ENCODE data around the gene NKX2-4.
"Not testable (repeated sequence)": the region's sequence is repeated elsewhere in the genome, so short reads cannot be mapped to it uniquely, and the experiment has no call there.

The NKX2-4 gene

GRCh38 chr20:21397341-21398108, at the start of gene NKX2-4:
NKX2-4 (minus strand) TSS chr20:21397526; CDS start chr20:21397399, 127 bp downstream.
- peak; percentile 59 for DNase-seq

- no peak for DNase-seq
These were observed 40.5 kb upstream of the NKX2-4 start for GRCh38 chr20:21437816-21438215.

GRCh38 chr20:21437248-21437647, 39.9 kb upstream of the NKX2-4 start:
- no peak for DNase-seq

DNA sequence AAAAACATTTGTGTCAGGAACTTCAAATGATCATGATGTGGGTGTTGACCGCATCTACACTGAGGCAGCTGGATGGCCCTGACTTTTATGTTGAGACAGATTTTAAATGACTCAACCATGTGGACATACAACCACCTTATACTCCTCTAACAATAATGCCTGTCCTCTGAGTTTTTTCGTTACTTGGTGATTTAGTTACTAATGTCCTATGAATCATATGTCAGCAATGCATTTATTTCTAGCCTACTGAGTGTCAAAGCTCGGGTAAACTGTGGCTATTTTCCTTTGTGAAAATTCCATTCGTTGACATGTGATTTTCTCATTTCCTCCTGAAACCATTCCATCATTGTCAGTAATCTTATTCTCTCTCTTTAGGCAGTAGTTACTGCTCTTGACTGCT, 38.9 kb upstream of the NKX2-4 start:
- DNase-seq, result no peak

DNA sequence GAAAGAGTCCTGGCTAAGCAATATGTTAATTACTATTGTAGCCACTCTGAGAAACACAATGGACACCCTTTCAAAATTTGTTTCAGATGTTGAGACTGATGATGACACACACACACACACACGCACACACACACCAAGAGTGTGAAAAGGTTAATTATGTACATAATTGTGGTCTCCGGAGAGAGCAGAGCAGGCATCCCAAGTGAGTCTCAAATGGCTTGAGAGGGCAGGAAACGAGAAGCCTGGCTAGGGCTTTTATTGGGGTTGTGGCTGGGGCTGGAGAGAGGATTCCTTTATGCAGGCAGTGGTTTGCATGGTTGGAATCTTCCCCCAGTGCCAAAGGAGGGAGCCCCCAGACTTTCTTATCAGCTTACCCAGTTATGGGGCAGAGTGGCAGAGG, 38.2 kb upstream of the NKX2-4 start:
- no peak for DNase-seq

- no peak for DNase-seq
These were observed 36.1 kb upstream of the NKX2-4 start for GRCh38 chr20:21433329-21433890.

DNA sequence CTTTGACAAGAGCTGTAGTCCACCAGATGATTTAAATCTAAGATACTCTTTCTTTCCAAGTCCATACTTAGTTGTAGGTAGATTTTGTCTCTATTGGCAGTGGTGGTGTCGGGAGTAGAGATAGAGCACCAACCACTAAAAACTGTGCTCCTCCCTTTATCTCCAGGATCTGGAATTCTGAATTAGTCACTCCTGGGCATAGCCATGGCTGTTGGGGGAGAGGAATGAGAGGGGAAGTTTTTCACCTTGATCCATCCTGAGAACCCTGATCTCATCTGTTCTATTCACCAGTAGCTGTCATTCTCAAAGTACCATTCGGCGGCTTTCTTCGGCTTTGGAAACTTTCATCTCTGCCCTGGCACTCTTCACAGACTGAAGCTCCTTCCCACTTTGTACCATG, 35.6 kb upstream of the NKX2-4 start:
- no peak for DNase-seq

DNA sequence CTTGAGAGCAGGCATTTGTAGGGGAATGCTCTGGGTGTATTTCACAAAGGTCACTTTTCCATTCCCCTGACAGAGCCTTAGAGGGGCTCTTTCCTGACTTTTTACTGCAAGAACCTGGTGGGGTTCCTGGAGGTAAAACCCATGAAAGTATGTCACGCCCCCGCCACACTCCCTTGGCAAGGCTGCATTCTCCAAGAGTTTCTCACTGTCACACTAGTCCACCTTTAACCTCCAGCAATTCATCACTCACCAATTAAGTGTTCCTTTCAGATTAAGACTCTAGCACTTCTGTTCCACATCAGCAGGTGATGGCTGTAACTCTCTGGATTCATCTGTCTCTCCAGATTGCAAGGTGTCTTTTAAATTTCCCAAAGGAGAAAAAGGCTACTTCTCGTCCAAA, 32.7 kb upstream of the NKX2-4 start:
- no peak for DNase-seq

DNA sequence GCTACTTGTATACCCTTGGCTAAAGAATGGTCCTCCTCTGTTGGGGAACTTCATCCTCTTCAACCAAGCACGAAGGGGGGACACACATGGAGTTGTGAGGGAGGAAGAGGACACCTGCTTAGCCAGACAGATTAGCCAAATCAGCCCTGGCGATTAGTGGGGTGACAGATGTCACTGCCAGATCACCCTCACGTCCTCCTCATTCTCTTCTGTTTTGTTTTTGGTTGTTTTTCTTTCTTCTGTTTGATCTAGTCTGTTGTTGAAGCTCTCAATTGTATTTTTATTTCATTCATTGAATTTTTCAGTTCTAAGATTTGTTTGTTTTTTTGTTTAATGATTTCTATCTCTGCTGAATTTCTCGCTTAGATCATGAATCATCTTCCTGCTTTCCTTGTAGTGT, 27.5 kb upstream of the NKX2-4 start:
- no peak for DNase-seq

- DNase-seq, result not testable (repeated sequence)
These were observed 26.4 kb upstream of the NKX2-4 start for GRCh38 chr20:21423712-21424111.

DNA sequence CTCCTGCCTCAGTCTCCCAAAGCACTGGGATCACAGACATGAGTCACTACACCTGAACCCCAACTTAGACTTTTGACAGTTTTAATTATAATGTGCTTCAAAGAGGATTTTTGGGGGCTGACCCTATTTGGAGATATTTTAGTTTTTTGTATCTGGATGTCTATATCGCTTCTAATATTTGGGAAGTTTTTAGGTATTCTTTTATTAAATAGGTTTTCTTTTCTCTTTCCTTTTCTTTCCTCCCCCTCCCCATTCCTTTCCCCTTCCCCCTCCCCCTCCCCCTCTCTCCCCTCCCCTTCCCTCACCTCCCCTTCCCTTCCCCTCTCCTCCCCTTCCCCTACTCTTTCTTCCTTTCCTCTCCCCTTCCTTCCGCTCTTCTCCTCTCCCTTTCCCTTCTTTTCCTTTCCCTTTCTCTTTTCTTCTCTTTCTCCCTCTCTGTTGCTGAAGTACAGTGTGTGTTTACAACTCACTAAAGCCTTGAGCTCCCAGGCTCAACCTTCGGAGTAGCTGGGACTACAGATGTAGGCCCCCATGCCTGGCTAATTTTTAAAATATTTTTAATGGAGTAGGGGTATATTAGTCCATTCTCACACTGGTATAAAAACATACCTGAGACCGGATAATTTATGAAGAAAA, 24.4 kb upstream of the NKX2-4 start:
- no peak for DNase-seq

DNA sequence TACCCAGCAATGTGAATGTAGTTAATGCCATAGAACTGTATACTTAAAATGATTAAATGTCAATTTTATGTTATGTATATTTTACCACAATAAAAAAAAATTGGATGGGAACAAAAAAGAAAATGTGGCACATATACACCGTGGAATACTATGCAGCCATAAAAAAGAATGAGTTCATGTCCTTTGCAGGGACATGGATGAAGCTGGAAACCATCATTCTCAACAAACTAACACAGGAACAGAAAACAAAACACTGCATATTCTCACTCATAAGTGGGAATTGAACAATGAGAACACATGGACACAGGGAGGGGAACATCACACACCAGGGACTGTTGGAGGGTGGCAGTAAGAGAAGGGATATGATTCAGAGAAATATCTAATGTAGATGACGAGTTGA, 21.8 kb upstream of the NKX2-4 start:
- DNase-seq, result not testable (repeated sequence)

GRCh38 chr20:21413996-21414395, 16.7 kb upstream of the NKX2-4 start:
- not testable (repeated sequence) for DNase-seq

DNA sequence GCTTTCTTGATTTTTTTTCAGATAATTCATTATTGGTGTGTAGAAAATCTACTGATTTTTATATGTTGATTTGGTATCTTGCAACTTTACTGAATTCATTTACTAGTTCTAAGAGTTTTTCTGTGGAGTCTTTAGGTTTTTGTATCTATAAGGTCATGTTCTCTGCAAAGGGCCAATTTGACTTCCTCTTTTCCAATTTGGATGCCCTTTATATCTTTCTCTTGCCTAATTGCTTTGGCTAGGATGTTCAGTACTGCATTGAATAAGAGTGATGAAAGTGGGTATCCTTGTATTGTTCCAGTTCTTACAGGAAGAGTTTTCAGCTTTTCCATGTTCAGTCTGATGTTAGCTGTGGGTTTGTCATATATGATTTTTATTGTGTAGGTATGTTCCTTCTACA, 14.4 kb upstream of the NKX2-4 start:
- DNase-seq, result no peak

DNA sequence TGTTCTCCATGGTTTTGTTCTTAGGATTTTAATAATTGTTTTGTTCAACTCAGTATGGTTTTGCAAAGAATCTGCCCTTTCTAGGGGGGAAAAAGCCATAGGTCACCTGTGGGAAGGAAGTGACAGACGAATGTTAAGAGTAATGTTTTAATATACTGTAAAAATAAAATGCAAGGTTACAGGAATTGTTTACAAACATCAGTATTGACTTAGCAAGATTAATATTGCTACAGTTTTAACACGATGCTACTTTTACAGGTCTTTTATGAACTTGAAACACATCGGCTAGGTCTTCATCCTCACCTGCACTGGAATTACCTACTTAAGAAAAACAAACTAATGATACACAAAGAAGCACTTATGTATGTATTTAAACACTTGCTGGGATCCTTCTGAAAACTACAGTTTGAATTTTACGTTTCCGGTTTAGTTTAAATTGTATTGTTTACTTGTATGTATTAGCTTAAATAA, 1.7 kb upstream of the NKX2-4 start:
- DNase-seq, result no peak

DNA sequence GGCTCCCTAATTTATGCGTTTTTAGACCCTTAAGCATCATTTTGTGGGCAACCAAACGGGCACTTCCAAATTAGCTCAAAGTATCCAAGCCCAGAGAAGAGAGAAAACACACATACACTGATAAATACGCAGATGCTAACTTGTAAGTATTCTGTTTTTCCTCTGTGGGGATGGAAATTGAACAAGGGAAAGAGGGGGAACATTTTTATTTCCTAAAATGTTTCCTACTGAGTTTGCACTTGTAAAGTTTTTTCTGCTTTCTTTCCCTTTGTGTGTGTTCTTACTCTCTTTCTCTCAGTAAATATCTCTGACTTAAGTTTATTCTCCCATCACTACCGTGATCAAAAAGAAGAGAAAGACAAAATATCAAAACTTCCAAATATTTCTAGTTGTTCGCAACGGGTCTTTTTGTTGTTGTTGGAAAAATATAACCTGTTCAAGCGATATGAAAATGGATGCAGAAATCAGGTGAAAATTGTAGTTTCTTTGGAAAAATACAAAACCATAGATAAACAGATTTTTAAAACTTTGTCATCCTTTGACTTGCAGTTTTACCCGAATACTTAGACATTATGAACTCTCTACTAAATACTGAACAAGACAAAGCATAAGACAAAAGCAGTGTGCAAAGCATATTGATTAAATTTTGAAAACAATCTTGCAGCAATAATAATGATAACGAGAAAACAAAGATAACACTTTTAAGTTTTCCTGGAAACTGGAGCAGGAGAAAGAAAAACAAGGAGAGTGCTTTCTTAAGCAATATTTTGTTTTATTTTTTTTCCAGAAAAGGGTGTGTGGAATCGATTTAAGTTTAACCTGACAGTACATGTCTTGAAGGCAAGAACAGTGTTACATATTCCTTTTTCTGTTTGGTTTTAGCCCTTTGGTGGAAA, 1.0 kb upstream of the NKX2-4 start:
- no peak for DNase-seq

DNA sequence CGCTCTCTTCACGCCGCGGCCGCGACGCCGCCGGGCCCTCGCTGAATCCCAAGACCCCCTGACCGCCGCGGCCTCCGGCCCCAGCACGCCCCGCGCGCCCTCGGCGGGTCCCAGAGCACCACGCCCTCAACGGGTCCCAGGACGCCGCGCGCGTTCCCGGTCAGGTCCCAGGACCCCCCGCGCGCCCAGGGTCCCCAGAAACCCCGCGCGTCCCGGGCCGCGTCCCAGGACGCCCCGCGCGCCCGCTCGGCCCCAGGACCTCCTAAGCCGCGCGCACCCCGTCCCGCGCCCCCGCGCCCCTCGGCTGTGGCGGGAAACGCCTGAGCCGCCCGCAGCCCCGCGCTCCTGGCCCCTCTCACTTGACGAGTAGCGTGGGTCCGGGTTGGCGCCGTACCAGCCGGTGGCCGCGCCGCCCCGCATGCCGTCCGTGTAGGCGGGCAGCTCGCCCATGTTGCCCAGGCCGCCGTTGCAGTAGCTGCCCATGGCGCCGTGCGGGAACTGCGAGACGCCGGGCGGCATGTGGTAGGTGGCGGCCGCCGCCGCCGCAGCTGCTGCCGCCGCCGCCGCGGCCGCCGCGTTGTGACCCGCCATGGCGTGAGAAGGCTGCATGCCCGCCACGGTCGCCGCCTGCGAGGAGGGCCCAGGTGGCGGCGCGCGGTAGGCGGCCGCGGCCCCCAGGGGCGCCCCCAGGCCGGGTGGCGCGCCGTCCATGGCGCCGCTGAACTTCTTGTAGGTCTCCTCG, 556 bp downstream of the NKX2-4 start:
- peak; percentile 59 for DNase-seq

GRCh38 chr20:21395666-21396598, 1.4 kb downstream of the NKX2-4 start:
- peak; percentile 49 for DNase-seq

DNA sequence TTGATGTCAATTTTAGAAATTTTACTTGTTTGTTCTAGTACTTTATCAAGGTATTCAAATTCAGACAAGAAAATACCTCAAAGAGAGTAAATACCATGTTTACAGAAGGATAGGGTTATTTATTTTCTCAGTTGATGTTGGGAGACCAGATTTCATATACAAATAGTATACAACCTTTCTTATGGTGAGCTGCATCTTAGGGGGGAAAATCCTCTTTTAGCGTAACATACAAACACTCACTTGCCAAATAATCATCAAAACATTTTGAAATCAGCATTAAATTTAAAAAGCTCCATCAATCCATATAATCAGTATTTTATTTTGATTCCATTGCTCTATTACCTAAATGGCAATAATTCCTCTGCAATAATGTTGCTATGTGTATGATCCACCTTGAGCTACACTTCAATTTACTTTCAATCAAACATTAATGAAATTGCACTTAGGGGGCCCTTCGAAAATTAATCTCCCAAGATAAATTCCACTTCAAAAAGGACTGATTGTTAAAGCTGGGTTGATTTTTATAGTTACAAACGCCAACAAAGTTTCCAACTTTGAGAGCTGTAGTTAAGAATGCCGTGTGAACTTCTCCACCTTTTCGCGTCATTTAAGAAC, 2.2 kb downstream of the NKX2-4 start:
- no peak for DNase-seq

DNA sequence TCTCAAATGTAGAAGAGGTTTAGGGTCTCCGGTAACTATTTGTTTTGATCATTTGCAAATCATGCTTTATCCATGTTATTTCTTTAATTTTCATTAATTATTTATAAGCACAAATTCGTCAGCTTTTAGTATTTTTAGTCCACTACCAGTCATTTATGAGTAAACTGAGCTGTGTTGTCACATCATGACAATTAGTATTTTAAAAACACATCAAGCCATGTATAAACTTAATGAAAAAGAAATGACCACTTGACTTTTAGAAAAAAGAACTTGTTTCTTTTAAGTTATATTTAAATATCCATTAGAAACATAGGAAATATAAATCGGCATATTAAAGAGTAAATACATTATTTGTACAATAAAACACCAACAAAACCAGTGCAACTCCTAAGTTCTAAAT, 2.8 kb downstream of the NKX2-4 start:
- no peak for DNase-seq
